ENCODE data around the gene RBM27.
"Not testable (repeated sequence)": the region's sequence is repeated elsewhere in the genome, so short reads cannot be mapped to it uniquely, and the experiment has no call there.

RBM27 gene

GRCh38 chr5:146203011-146203871, at the start of gene RBM27:
RBM27 (plus strand) TSS chr5:146203605; CDS start chr5:146203766, 161 bp downstream.
- peak; percentile 97 for DNase-seq

- DNase-seq, result no peak
Measured at GRCh38 chr5:146158255-146158654, 45.1 kb upstream of the RBM27 start.

GRCh38 chr5:146164382-146164781, 39.0 kb upstream of the RBM27 start:
- no peak for DNase-seq

- DNase-seq, result no peak
Measured at GRCh38 chr5:146165460-146165859, 37.9 kb upstream of the RBM27 start.

GRCh38 chr5:146165903-146166302, 37.5 kb upstream of the RBM27 start:
- no peak for DNase-seq

GRCh38 chr5:146169076-146169475, 34.3 kb upstream of the RBM27 start:
- no peak for DNase-seq

GRCh38 chr5:146173049-146173448, 30.4 kb upstream of the RBM27 start:
- DNase-seq, result not testable (repeated sequence)

- no peak for DNase-seq
Measured at GRCh38 chr5:146173597-146173996, 29.8 kb upstream of the RBM27 start.

- DNase-seq, result no peak
Measured at GRCh38 chr5:146176805-146177204, 26.6 kb upstream of the RBM27 start.

- no peak for DNase-seq
Measured at GRCh38 chr5:146179696-146180095, 23.7 kb upstream of the RBM27 start.

- not testable (repeated sequence) for DNase-seq
Measured at GRCh38 chr5:146183403-146183802, 20.0 kb upstream of the RBM27 start.

GRCh38 chr5:146185161-146185560, 18.2 kb upstream of the RBM27 start:
- DNase-seq, result no peak

- no peak for DNase-seq
Measured at GRCh38 chr5:146188358-146188757, 15.0 kb upstream of the RBM27 start.

- DNase-seq, result no peak
Measured at GRCh38 chr5:146192571-146193043, 10.8 kb upstream of the RBM27 start.

GRCh38 chr5:146193285-146193684, 10.1 kb upstream of the RBM27 start:
- DNase-seq, result no peak

- DNase-seq, result not testable (repeated sequence)
Measured at GRCh38 chr5:146194997-146195396, 8.4 kb upstream of the RBM27 start.

- DNase-seq, result no peak
Measured at GRCh38 chr5:146196459-146197048, 6.9 kb upstream of the RBM27 start.

- no peak for DNase-seq
Measured at GRCh38 chr5:146199176-146199815, 4.1 kb upstream of the RBM27 start.

- not testable (repeated sequence) for DNase-seq
Measured at GRCh38 chr5:146201795-146202194, 1.6 kb upstream of the RBM27 start.

GRCh38 chr5:146203872-146204192, 427 bp downstream of the RBM27 start:
- no peak for DNase-seq

GRCh38 chr5:146205499-146206202, 2.2 kb downstream of the RBM27 start:
- no peak for DNase-seq

- no peak for DNase-seq
Measured at GRCh38 chr5:146206257-146206656, 2.9 kb downstream of the RBM27 start.

GRCh38 chr5:146208916-146209522, 5.6 kb downstream of the RBM27 start:
- DNase-seq, result no peak

All from midbrain (tissue), 1 donor.